Measurements from ENCODE around the gene CHD2.
A peak's percentile ranks its signal among the peaks of the same experiment; 100 is the strongest.
"Not testable (repeated sequence)": the region's sequence is repeated elsewhere in the genome, so short reads cannot be mapped to it uniquely, and the experiment has no call there.

Gene CHD2

DNA sequence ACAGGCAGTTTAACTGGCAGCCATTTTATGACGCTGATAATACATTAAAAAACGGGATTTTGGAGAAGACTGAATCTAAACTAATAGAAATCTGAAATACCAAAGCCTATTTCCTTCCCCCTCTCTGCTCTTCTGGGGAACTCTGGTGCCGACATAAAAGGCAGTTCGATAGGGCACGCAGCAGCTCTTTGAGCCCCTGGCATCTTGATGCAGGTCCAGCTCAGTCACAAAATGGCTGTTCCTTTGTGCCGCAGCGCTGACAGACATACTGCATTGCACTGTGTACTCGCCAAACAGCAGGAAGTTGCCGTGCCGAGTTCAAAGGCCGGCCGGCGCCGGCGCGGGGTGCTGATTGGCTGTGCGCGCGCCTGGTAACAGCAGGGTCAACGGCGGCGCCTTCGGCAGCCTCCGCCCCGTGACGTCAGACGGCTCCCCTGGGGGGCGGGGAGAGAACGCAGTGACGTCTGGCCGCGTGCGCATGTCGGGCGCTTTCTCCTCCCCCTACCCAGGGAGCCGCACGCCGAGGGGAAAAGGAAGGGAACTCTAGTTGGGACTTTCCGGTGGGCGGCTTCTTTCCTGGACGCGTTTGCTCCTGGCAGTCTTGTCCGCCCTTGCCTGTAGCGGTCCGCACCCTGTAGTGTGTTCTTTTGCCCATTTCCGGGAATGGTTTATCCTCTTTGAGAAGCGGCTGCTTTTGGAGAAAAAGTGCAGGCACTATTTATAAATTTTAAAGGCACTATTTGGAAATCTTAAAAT lies 4.0 kb downstream of the CHD2 start:
- in situ Hi-C loops (cut with MboI; ENCODE audit: low pct_unique_long_range_greater_than_20kb, low sequenced_read_pairs), result no loop called here
- peak; percentile 99 for DNase-seq

DNA sequence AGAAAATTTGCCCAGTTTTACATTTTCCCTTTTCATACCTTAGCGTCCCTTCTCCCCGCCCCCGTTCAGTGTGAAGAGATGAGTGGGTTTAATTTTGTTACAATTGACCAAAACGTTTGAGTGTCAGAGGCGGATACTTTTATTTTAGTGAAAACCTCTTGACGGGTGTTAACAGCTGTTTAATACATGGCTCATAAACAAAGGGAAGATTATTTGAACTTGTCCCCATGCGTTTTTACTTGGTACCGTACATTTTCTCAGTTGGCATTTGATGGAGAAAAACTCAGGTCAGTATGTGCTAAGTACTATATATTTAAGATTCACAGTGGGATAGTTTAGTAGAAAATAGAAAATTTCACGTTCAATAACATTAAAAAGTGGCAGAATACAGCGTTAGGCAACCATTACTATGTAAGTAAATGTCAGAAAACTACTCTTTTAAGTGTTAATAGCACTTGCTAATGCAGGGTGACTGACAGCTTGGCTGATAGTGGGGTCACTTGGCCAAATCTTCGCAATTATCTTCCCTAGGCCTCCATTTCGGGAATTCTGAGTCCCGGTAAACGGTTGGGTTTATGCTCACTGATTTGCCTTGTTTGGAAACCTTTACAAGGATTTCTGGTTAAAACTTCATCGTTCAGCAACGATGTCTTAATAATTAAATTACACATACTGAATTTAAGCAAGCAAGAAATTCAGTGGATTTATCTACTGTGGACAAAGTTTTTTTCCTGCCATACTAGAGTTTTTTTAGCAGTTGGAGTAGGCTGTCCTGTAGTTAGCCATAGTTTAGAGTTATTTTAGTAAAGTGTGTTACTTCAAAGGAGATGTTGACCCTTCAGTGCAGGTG lies 4.8 kb downstream of the CHD2 start:
- in situ Hi-C loops (cut with MboI; ENCODE audit: low pct_unique_long_range_greater_than_20kb, low sequenced_read_pairs), result no loop called here
- DNase-seq, result no peak

- no peak for DNase-seq
- in situ Hi-C loops (cut with MboI; ENCODE audit: low pct_unique_long_range_greater_than_20kb, low sequenced_read_pairs), result no loop called here
Measured at GRCh38 chr15:92906020-92906419, 5.9 kb downstream of the CHD2 start.

DNA sequence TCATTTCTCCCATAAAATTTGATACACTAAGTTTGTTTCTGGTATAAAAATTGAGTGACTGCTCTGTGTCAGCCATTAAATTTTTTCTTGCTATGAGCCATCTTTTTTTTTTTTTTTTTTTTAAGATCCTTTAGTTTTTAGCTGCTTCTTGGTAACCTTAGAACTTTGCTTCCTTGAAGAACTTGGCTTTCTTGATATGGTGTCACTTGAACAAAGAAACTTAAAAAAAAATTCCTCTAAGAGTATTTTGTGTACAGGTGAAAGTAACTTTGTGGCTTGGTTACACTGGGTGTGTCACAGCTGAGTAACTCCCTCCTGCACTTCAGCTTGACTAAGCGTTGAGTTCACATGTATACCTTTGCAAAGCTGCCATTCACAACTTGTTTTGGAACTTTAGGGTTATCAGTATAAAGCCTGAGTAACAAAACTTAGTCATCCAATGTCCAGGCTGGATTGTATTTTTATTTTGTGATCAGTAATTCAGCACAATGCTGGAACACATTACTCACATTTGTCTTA lies 6.5 kb downstream of the CHD2 start:
- DNase-seq, result no peak
- in situ Hi-C loops (cut with MboI; ENCODE audit: low pct_unique_long_range_greater_than_20kb, low sequenced_read_pairs), result no loop called here

DNA sequence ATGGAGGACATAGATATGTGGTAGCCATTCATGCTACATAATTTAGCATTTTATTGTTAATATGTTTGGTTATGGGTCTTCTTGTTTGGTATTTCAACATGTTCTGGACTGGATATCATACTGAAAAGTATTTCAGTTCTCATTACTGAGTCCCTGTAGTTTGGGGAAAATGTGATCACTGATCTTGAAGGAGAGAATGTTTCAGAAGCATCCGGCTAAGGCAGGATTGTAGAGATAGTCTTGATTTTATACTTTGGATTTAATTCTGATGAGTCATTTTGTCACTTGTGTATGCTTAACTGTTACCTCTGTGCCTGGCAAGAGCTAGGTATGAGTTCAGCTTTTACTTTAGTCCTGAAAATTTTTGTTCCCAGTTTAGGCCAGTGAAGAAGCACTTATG lies 7.1 kb downstream of the CHD2 start:
- in situ Hi-C loops (cut with MboI; ENCODE audit: low pct_unique_long_range_greater_than_20kb, low sequenced_read_pairs), result no loop called here
- DNase-seq, result no peak

- in situ Hi-C loops (cut with MboI; ENCODE audit: low pct_unique_long_range_greater_than_20kb, low sequenced_read_pairs), result no loop called here
- peak; percentile 58 for DNase-seq
Measured at GRCh38 chr15:92907896-92908712, 8.0 kb downstream of the CHD2 start.

GRCh38 chr15:92908713-92909057 lies 8.6 kb downstream of the CHD2 start:
- in situ Hi-C loops (cut with MboI; ENCODE audit: low pct_unique_long_range_greater_than_20kb, low sequenced_read_pairs), result no loop called here
- no peak for DNase-seq

DNA sequence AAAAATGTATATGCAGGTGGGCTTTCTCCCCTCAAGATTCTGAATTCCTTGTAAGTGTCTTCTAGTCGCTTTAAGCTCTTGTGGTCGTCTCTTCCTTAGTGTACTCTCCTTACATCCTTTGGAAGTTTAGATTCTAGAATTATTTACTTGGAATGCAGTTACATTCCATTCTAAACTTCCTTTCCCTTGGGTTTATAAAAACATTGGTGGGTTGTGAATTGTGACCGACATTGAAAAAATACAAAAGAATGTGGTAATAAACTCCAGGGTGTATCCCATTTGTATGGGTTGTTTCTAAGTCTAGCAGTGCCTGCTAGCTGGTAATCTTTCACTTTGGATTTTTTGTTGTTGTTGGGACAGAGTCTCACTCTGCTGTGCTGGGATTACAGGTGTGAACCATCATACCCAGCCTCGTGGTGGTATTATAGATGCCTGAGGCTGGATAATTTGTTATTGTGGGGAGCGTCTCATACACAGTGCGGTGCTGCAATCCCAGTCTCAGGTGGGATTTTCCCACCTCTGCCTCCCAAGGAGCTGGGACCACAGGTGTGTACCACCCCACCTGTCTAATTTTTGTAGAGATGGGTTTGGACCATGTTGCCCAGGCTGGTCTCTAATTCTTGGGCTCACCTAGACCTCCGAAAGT lies 9.1 kb downstream of the CHD2 start:
- no peak for DNase-seq
- in situ Hi-C loops (cut with MboI; ENCODE audit: low pct_unique_long_range_greater_than_20kb, low sequenced_read_pairs), result no loop called here

DNA sequence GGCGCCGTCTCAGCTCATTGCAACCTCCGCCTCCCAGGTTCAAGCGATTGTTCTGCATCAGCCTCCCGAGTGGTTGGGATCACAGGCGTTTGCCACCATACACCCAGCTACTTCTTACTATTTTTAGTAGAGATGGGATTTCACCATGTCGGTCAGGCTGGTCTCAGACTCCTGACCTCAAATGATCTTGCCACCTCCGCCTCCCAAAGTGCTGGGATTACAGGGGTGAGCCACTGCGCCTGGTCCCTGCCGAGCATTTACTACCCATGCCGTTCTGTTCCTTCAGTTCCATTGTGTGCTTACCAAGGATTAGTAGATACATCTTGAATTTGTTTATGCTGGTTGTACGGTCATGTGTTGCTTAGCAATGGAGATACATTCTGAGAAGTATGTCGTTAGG lies 10.3 kb downstream of the CHD2 start:
- in situ Hi-C loops (cut with MboI; ENCODE audit: low pct_unique_long_range_greater_than_20kb, low sequenced_read_pairs), result no loop called here

GRCh38 chr15:92914103-92914499 lies 14.0 kb downstream of the CHD2 start:
- DNase-seq, result no peak
- in situ Hi-C loops (cut with MboI; ENCODE audit: low pct_unique_long_range_greater_than_20kb, low sequenced_read_pairs), result no loop called here

More for the DNA sequence above, 10.3 kb downstream of the CHD2 start:
- DNase-seq, result no peak

GRCh38 chr15:92914768-92915221 lies 14.7 kb downstream of the CHD2 start:
- peak; percentile 47 for DNase-seq
- in situ Hi-C loops (cut with MboI; ENCODE audit: low pct_unique_long_range_greater_than_20kb, low sequenced_read_pairs), result no loop called here

GRCh38 chr15:92915766-92916435 lies 15.8 kb downstream of the CHD2 start:
- no peak for DNase-seq
- in situ Hi-C loops (cut with MboI; ENCODE audit: low pct_unique_long_range_greater_than_20kb, low sequenced_read_pairs), result no loop called here

DNA sequence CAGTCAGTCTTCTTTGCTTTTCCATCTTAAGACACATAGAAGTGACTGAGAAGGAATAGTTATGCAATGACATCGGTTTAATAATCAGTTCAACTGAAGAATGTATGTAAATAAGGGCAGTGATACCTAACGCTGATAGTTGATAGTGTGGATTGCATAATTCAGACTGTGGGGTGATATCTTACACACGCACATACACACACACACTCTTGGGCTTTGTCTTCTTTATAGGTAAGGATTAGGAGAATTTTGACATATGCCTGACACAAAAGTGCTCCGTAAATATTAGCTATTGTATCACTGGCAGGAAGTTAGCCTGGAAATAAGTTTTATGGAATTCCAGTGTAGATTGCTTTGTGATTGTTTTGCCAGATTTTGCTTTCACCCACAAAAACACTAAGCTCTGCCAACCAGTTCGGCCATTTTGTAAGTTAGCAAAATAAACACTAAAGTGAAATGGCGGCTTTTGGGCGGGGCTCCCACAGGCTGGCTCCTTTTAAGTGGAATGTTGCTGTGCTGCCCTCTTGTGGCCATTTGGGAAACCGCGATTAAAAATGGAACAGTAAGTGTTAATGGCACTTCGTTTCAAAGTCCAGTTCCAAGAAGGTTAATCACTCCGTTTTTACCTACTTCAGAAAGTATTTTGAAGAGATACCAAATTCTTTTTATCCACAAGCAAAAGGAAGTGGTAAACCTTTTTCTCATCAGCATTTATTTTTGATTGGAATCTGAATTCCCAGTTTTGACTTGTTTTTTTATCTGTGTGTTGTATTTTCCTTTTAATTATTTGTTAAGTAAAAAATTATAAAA lies 17.7 kb downstream of the CHD2 start:
- in situ Hi-C loops (cut with MboI; ENCODE audit: low pct_unique_long_range_greater_than_20kb, low sequenced_read_pairs), result no loop called here

GRCh38 chr15:92918881-92919280 lies 18.8 kb downstream of the CHD2 start:
- in situ Hi-C loops (cut with MboI; ENCODE audit: low pct_unique_long_range_greater_than_20kb, low sequenced_read_pairs); DNase-seq: not testable (repeated sequence)

More for the DNA sequence above, 17.7 kb downstream of the CHD2 start:
- peak; percentile 92 for DNase-seq

GRCh38 chr15:92920595-92921161 lies 20.6 kb downstream of the CHD2 start:
- in situ Hi-C loops (cut with MboI; ENCODE audit: low pct_unique_long_range_greater_than_20kb, low sequenced_read_pairs), result no loop called here
- DNase-seq, result no peak

- in situ Hi-C loops (cut with MboI; ENCODE audit: low pct_unique_long_range_greater_than_20kb, low sequenced_read_pairs), result no loop called here
- no peak for DNase-seq
Measured at GRCh38 chr15:92921215-92922131, 21.3 kb downstream of the CHD2 start.
